H1 (cell line): ENCODE measurements around the gene ELOVL5. TPM values are rescaled to one million over a fixed set of nuclear protein-coding genes. Genes with fewer than 3 reads are reported as not detected.

Experiments
- CTCF ChIA-PET: fragments of 300-600 bp; sonication (Branson Sonifier 250); formaldehyde crosslinking; loops from one replicate; lab custom pipeline; 2021; ENCODE audit not compliant: partially characterized antibody; lab: Charles Lee
- POLR2A ChIA-PET: fragments of 300-600 bp; sonication (Branson Sonifier 250); formaldehyde crosslinking; loops from one replicate; lab custom pipeline; 2021; ENCODE audit warnings: inconsistent platforms; ENCODE audit not compliant: partially characterized antibody; lab: Charles Lee
- DNase-seq, 2 experiments: peaks; one replicate each; pipeline versions ENCODE4 v3.0.0 to v3.0.0-alpha.2; 2010 to 2022; ENCODE audit warnings: low spot score in 2 of 2, low read depth in 1 of 2, mixed read lengths in 1 of 2
- FAIRE-seq: peaks from 2 replicates; lab custom pipeline; 2011; peaks lifted over from hg19 to GRCh38; lab: Jason Lieb, UNC
- H2AFZ ChIP-seq: 2 replicates; pipeline ENCODE4 v1.8.1; 2012; ENCODE audit warnings: low read length, inconsistent platforms
- H2AK5ac ChIP-seq: 2 replicates; pipeline ENCODE4 v1.6.1; 2013; ENCODE audit warnings: low read depth, low read length
- H2BK120ac ChIP-seq: replicated peaks from 2 replicates; pipeline ENCODE3; 2013; ENCODE audit warnings: low read depth, low read length, inconsistent platforms
- H2BK12ac ChIP-seq: 2 replicates; pipeline ENCODE4 v1.6.1; 2013; ENCODE audit warnings: low read depth, low read length
- H2BK15ac ChIP-seq: 2 replicates; pipeline ENCODE4 v1.6.1; 2013; ENCODE audit warnings: low read length
- H2BK20ac ChIP-seq: 2 replicates; pipeline ENCODE4 v1.6.1; 2013; ENCODE audit warnings: low read length
- H2BK5ac ChIP-seq: 2 replicates; pipeline ENCODE4 v1.6.1; 2013; ENCODE audit warnings: low read depth, low read length
- H3K14ac ChIP-seq: 2 replicates; pipeline ENCODE4 v1.6.1; 2013; ENCODE audit warnings: inconsistent platforms; ENCODE audit not compliant: insufficient read length
- H3K18ac ChIP-seq: 2 replicates; pipeline ENCODE4 v1.6.1; 2013; ENCODE audit warnings: low read length; ENCODE audit errors: extremely low read depth
- H3K23ac ChIP-seq: 2 replicates; pipeline ENCODE4 v1.6.1; 2013; ENCODE audit warnings: inconsistent platforms; ENCODE audit not compliant: insufficient read length
- H3K23me2 ChIP-seq: 2 replicates; pipeline ENCODE4 v1.6.1; 2013; ENCODE audit warnings: low read depth, low read length
- H3K27ac ChIP-seq: 2 replicates; pipeline ENCODE4 v1.6.1; 2011; ENCODE audit warnings: low read depth, low read length, inconsistent platforms
- H3K27me3 ChIP-seq, 4 experiments: replicated peaks in 1 of 4; 1 replicate in 1 of 4; 2 replicates in 3 of 4; pipeline versions ENCODE4 v1.6.1 to v1.8.1; 2011 to 2013; ENCODE audit warnings: low read length in 3 of 4, mild to moderate bottlenecking in 3 of 4, inconsistent platforms in 2 of 4, mixed read lengths in 2 of 4, moderate library complexity in 1 of 4; ENCODE audit not compliant: control insufficient read depth in 3 of 4, insufficient read depth in 3 of 4; ENCODE audit errors: extremely low read depth in 1 of 4
- H3K36me3 ChIP-seq, 4 experiments: 2 replicates each; pipeline versions ENCODE4 v1.6.1 to v1.8.1; 2011 to 2013; ENCODE audit warnings: mild to moderate bottlenecking in 4 of 4, low read length in 3 of 4, moderate library complexity in 2 of 4, control low read depth in 1 of 4, inconsistent platforms in 1 of 4; ENCODE audit not compliant: insufficient read depth in 4 of 4, control insufficient read depth in 2 of 4
- H3K4ac ChIP-seq: replicated peaks from 2 replicates; pipeline ENCODE3; 2013; ENCODE audit warnings: low read length, low read depth, mixed read lengths, inconsistent platforms; ENCODE audit not compliant: insufficient read length
- H3K4me1 ChIP-seq, 4 experiments: replicated peaks in 1 of 4; 1 replicate in 1 of 4; 2 replicates in 3 of 4; pipeline versions ENCODE4 v1.6.1 to v1.8.1; 2011 to 2013; ENCODE audit warnings: low read length in 3 of 4, inconsistent platforms in 2 of 4, mixed read lengths in 1 of 4; ENCODE audit not compliant: insufficient read depth in 4 of 4, control insufficient read depth in 3 of 4
- H3K4me2 ChIP-seq, 2 experiments: 2 replicates each; pipeline versions ENCODE4 v1.6.1 to v1.8.1; 2011 to 2013; ENCODE audit warnings: low read depth in 2 of 2, low read length in 2 of 2, control low read depth in 1 of 2, inconsistent platforms in 1 of 2, mild to moderate bottlenecking in 1 of 2; ENCODE audit not compliant: insufficient read depth in 1 of 2
- H3K4me3 ChIP-seq, 4 experiments: fragments of 200-600, 300-600 bp in 1 of 4; sonication (generic), shearing (Covaris generic), sonication (Bioruptor Twin) in 1 of 4; 2 replicates each; pipeline versions ENCODE4 v1.5.1 to v1.8.1; 2011 to 2016; ENCODE audit warnings: low read length in 4 of 4, low read depth in 3 of 4, control low read depth in 2 of 4, inconsistent platforms in 2 of 4, mild to moderate bottlenecking in 2 of 4, mixed read lengths in 1 of 4, moderate library complexity in 1 of 4; ENCODE audit not compliant: insufficient read depth in 2 of 4; ENCODE audit errors: extremely low read depth in 1 of 4
- H3K56ac ChIP-seq: replicated peaks from 2 replicates; pipeline ENCODE3; 2013; ENCODE audit warnings: low read depth, mild to moderate bottlenecking, mixed read lengths, low read length, inconsistent platforms; ENCODE audit not compliant: insufficient read length
- H3K79me1 ChIP-seq: 2 replicates; pipeline ENCODE4 v1.6.1; 2013; ENCODE audit warnings: low read depth, low read length, control low read depth
- H3K79me2 ChIP-seq, 2 experiments: 2 replicates each; pipeline versions ENCODE4 v1.6.1 to v1.8.1; 2012 to 2013; ENCODE audit warnings: low read length in 2 of 2, mild to moderate bottlenecking in 2 of 2, inconsistent platforms in 1 of 2; ENCODE audit not compliant: insufficient read depth in 2 of 2, control insufficient read depth in 1 of 2
- H3K9ac ChIP-seq, 4 experiments: replicated peaks in 1 of 4; 1 replicate in 1 of 4; 2 replicates in 3 of 4; pipeline versions ENCODE4 v1.6.1 to v1.8.1; 2011 to 2013; ENCODE audit warnings: low read depth in 3 of 4, low read length in 3 of 4, control low read depth in 2 of 4, mild to moderate bottlenecking in 2 of 4, moderate library complexity in 2 of 4, inconsistent platforms in 1 of 4; ENCODE audit errors: extremely low read depth in 1 of 4
- H3K9me3 ChIP-seq, 2 experiments: 2 replicates each; pipeline versions ENCODE4 v1.6.1 to v1.8.1; 2012 to 2013; ENCODE audit warnings: mild to moderate bottlenecking in 2 of 2, moderate library complexity in 2 of 2, control low read depth in 1 of 2, inconsistent platforms in 1 of 2, low read depth in 1 of 2, low read length in 1 of 2, mixed read lengths in 1 of 2; ENCODE audit not compliant: insufficient read depth in 2 of 2
- H4K20me1 ChIP-seq, 2 experiments: replicated peaks in 1 of 2; 2 replicates each; pipeline versions ENCODE3 to v1.8.1; 2011 to 2013; ENCODE audit warnings: inconsistent platforms in 2 of 2, low read length in 2 of 2, mild to moderate bottlenecking in 1 of 2; ENCODE audit not compliant: insufficient read depth in 2 of 2, control insufficient read depth in 1 of 2
- H4K5ac ChIP-seq: 2 replicates; pipeline ENCODE4 v1.6.1; 2013; ENCODE audit warnings: low read length, low read depth, mixed read lengths, inconsistent platforms; ENCODE audit not compliant: insufficient read length
- H4K8ac ChIP-seq: 2 replicates; pipeline ENCODE4 v1.8.0; 2013; ENCODE audit warnings: mild to moderate bottlenecking, moderate library complexity, low read length, inconsistent platforms; ENCODE audit not compliant: insufficient read depth; ENCODE audit errors: extremely low read depth
- H4K91ac ChIP-seq: replicated peaks from 2 replicates; pipeline ENCODE3; 2013; ENCODE audit warnings: low read length, mixed read lengths, inconsistent platforms; ENCODE audit not compliant: insufficient read length
- CBX8 ChIP-seq: fragments of 300-800, 300-1000 bp; sonication (generic); IDR thresholded peaks from 2 replicates; pipeline ENCODE4 v1.7.1; 2016; ENCODE audit warnings: low read depth, low read length, borderline replicate concordance
- CHD2 ChIP-seq: IDR thresholded peaks from 2 replicates; pipeline ENCODE4 v1.6.1; 2012; ENCODE audit warnings: low read length, improper control_type of control experiment
- EZH2 ChIP-seq: fragments of 200-600 bp; sonication (generic); IDR thresholded peaks from 2 replicates; pipeline ENCODE4 v1.7.1; 2012; ENCODE audit warnings: low read depth, mild to moderate bottlenecking, moderate library complexity, low read length, inconsistent platforms; ENCODE audit not compliant: severe bottlenecking
- SAP30 ChIP-seq: fragments of 300-600 bp; sonication (generic); IDR thresholded peaks from 2 replicates; pipeline ENCODE4 v1.7.1; 2012; ENCODE audit warnings: low read length, moderate library complexity, mild to moderate bottlenecking, inconsistent platforms; ENCODE audit not compliant: insufficient read depth, insufficient replicate concordance
- TBP ChIP-seq: IDR thresholded peaks from 2 replicates; pipeline ENCODE4 v1.6.1; 2011; ENCODE audit warnings: low read depth, low read length, improper control_type of control experiment
- WGBS, 2 experiments: shearing (Covaris generic) in 1 of 2; methylation state at CpG; one replicate each; pipeline versions ENCODE4 v1.1.6 to v1.1.7; 2013 to 2015; ENCODE audit warnings: low lambda C conversion rate in 2 of 2, mixed read lengths in 2 of 2, inconsistent platforms in 1 of 2, low coverage in 1 of 2, missing lambda C conversion rate in 1 of 2; ENCODE audit not compliant: insufficient replicate concordance in 2 of 2, insufficient coverage in 1 of 2, insufficient read length in 1 of 2; ENCODE audit errors: extremely low coverage in 1 of 2, missing lambda C conversion rate in 1 of 2; 5-methylcytosine and 5-hydroxymethylcytosine counted together
- polyA plus RNA-seq, 7 experiments: library from polyadenylated mRNA; depleted of rRNA in 3 of 7; stranded (reverse) in 5 of 7; unstranded in 2 of 7; fragments of >200 nt in 5 of 7; fragments of 200-250 nt in 2 of 7; gene quantifications; 1 replicate in 5 of 7; 2 replicates in 1 of 7; 4 replicates in 1 of 7; pipeline versions ENCODE4 v1.2.1 to v1.2.3, GENCODE V29; 2011 to 2013; ENCODE audit warnings: missing spikeins in 2 of 7, mixed read lengths in 2 of 7
- total RNA-seq: library from RNA; stranded (reverse); fragmentation: NEBNext Ultra II Directional; extraction: Animal tissue kit (Norgen Biotek cat#: 25700); gene quantifications from 2 replicates; pipeline ENCODE4 v1.2.1, GENCODE V29; 2021

ELOVL5 gene
- total and polyA plus RNA-seq, 2 of the 8 experiments (the other 6 are each of a cell fraction or from before 2014, with no cell fraction given), result 113 to 156 TPM

- DNase-seq, result no peak
- H3K4me3 ChIP-seq, result no peak overlapping the region
- H4K5ac ChIP-seq, result no peak overlapping the region
Observed at GRCh38 chr6:53251033-53251672, 97.6 kb downstream of the ELOVL5 start.

More at GRCh38 chr6:53251033-53251672, 97.6 kb downstream of the ELOVL5 start:
- TF ChIP-seq TBP (no peak), CHD2 (no peak), SAP30 (no peak), EZH2 (no peak), CBX8 (no peak)
- Histone ChIP-seq H3K14ac (no peak overlapping the region), H3K9ac (no peak overlapping the region), H3K23me2 (no peaks in the 10 kb centered on the region), H2BK120ac (no peak overlapping the region), H4K91ac (no peak overlapping the region), H2BK5ac (no peak overlapping the region), H3K23ac (no peak overlapping the region), H2BK15ac (no peak overlapping the region), H4K20me1 (no peaks in the 10 kb centered on the region), H3K9me3 (peaks cover 0 to 2% of the 10 kb centered on the region in 2 experiments; a peak in 1 of 4 replicates), H2BK20ac (no peak overlapping the region), H3K27me3 (no peaks in the 10 kb centered on the region), H2BK12ac (no peak overlapping the region), H3K4me1 (no peaks in the 10 kb centered on the region), H3K27ac (no peak overlapping the region), H4K8ac (no peak overlapping the region), H2AK5ac (no peak overlapping the region), H3K56ac (no peak overlapping the region), H3K18ac (no peak overlapping the region), H3K79me1 (no peaks in the 10 kb centered on the region), H3K4me2 (no peak overlapping the region), H3K36me3 (no peaks in the 10 kb centered on the region), H3K79me2 (no peaks in the 10 kb centered on the region), H2AFZ (no peak overlapping the region), H3K4ac (no peak overlapping the region)
- ChIA-PET CTCF (interaction anchor here (0.8 to 2.5 kb wide), 4 partner anchors 8 to 99 kb away, joined by 3 to 12 read pairs (median 5); no protein-coding TSS in a partner anchor), POLR2A (no interaction called here)
- FAIRE-seq, result no peak
- WGBS, 2 experiments, result 84% methylated on average over 3 of the region's 3 CpGs; no CpG with 5 or more reads in 1 of the 2 experiments
